H9 (cell line): ENCODE data around the gene HRC. TPM values are rescaled to one million over a fixed set of nuclear protein-coding genes. Genes with fewer than 3 reads are reported as not detected.

ENCODE experiments used
- DNase-seq: peaks from one replicate; pipeline ENCODE4 v3.0.0-alpha.2; 2017
- H2AFZ ChIP-seq: one replicate; pipeline ENCODE4 v1.6.1; 2013; ENCODE audit warnings: mild to moderate bottlenecking, low read length, control low read depth, moderate library complexity
- H2AK5ac ChIP-seq: 2 replicates; pipeline ENCODE4 v1.6.1; 2013; ENCODE audit warnings: low read length, control low read depth, mixed read lengths; ENCODE audit not compliant: insufficient read length
- H2BK120ac ChIP-seq: one replicate; pipeline ENCODE4 v1.6.1; 2013; ENCODE audit warnings: low read depth, mild to moderate bottlenecking, low read length, control low read depth, inconsistent platforms; ENCODE audit not compliant: poor library complexity, severe bottlenecking
- H2BK12ac ChIP-seq: 2 replicates; pipeline ENCODE4 v1.6.1; 2013; ENCODE audit warnings: low read length, control low read depth, mixed read lengths, low read depth; ENCODE audit not compliant: insufficient read length
- H2BK15ac ChIP-seq: 2 replicates; pipeline ENCODE4 v1.6.1; 2013; ENCODE audit warnings: low read depth, low read length, control low read depth
- H2BK20ac ChIP-seq: one replicate; pipeline ENCODE4 v1.6.1; 2013; ENCODE audit warnings: low read depth, mild to moderate bottlenecking, low read length, control low read depth, inconsistent platforms; ENCODE audit not compliant: poor library complexity, severe bottlenecking
- H2BK5ac ChIP-seq: 2 replicates; pipeline ENCODE4 v1.6.1; 2013; ENCODE audit warnings: low read length, control low read depth, mixed read lengths; ENCODE audit not compliant: insufficient read length
- H3K14ac ChIP-seq: 2 replicates; pipeline ENCODE4 v1.6.1; 2013; ENCODE audit warnings: low read length, control low read depth; ENCODE audit not compliant: insufficient read depth
- H3K18ac ChIP-seq: 2 replicates; pipeline ENCODE4 v1.6.1; 2013; ENCODE audit warnings: low read depth, mild to moderate bottlenecking, mixed read lengths, low read length, control low read depth; ENCODE audit not compliant: insufficient read length
- H3K23ac ChIP-seq: 2 replicates; pipeline ENCODE4 v1.6.1; 2013; ENCODE audit warnings: low read length, control low read depth, mixed read lengths, low read depth; ENCODE audit not compliant: insufficient read length
- H3K23me2 ChIP-seq: 2 replicates; pipeline ENCODE4 v1.6.1; 2013; ENCODE audit warnings: low read depth, mild to moderate bottlenecking, mixed read lengths, low read length, control low read depth; ENCODE audit not compliant: insufficient read length, poor library complexity, severe bottlenecking
- H3K27ac ChIP-seq: 2 replicates; pipeline ENCODE4 v1.5.1; 2013; ENCODE audit warnings: low read length, control low read depth, mixed read lengths, low read depth; ENCODE audit not compliant: insufficient read length
- H3K27me3 ChIP-seq: 2 replicates; pipeline ENCODE4 v1.6.1; 2013; ENCODE audit warnings: low read length, control low read depth, inconsistent platforms; ENCODE audit not compliant: insufficient read depth
- H3K4ac ChIP-seq: 2 replicates; pipeline ENCODE4 v1.6.1; 2013; ENCODE audit warnings: low read depth, mild to moderate bottlenecking, control low read depth, inconsistent platforms, low read length, moderate library complexity
- H3K4me1 ChIP-seq: 2 replicates; pipeline ENCODE4 v1.6.1; 2013; ENCODE audit warnings: low read length, control low read depth, inconsistent platforms; ENCODE audit not compliant: insufficient read depth
- H3K4me2 ChIP-seq: 2 replicates; pipeline ENCODE4 v1.6.1; 2013; ENCODE audit warnings: low read length, control low read depth, mixed read lengths; ENCODE audit not compliant: insufficient read length, insufficient read depth
- H3K56ac ChIP-seq: 2 replicates; pipeline ENCODE4 v1.6.1; 2013; ENCODE audit warnings: low read depth, mild to moderate bottlenecking, mixed read lengths, low read length, control low read depth; ENCODE audit not compliant: insufficient read length
- H3K79me1 ChIP-seq: 2 replicates; pipeline ENCODE4 v1.6.1; 2013; ENCODE audit warnings: low read depth, mild to moderate bottlenecking, moderate library complexity, low read length, control low read depth, inconsistent platforms; ENCODE audit not compliant: insufficient read depth, poor library complexity, severe bottlenecking
- H3K79me2 ChIP-seq: 2 replicates; pipeline ENCODE4 v1.6.1; 2013; ENCODE audit warnings: low read length, control low read depth, inconsistent platforms; ENCODE audit not compliant: insufficient read depth
- H3K9ac ChIP-seq: 2 replicates; pipeline ENCODE4 v1.6.1; 2013; ENCODE audit warnings: low read length, control low read depth, mixed read lengths; ENCODE audit not compliant: insufficient read length; ENCODE audit errors: extremely low read depth
- H3K9me3 ChIP-seq: one replicate; pipeline ENCODE4 v1.6.1; 2013; ENCODE audit warnings: low read depth, low read length, inconsistent platforms; ENCODE audit not compliant: control insufficient read depth
- H3T11ph ChIP-seq: one replicate; pipeline ENCODE4 v1.6.1; 2013; ENCODE audit warnings: mild to moderate bottlenecking, low read length, control low read depth, inconsistent platforms
- H4K20me1 ChIP-seq: one replicate; pipeline ENCODE4 v1.6.1; 2013; ENCODE audit not compliant: control insufficient read depth, insufficient read length, insufficient read depth
- H4K5ac ChIP-seq: 2 replicates; pipeline ENCODE4 v1.6.1; 2013; ENCODE audit warnings: low read depth, mild to moderate bottlenecking, mixed read lengths, low read length, control low read depth; ENCODE audit not compliant: insufficient read length
- H4K8ac ChIP-seq: replicated peaks from 2 replicates; pipeline ENCODE4 v1.6.1; 2013; ENCODE audit warnings: low read length, control low read depth, mixed read lengths, low read depth; ENCODE audit not compliant: insufficient read length
- H4K91ac ChIP-seq: 2 replicates; pipeline ENCODE4 v1.6.1; 2013; ENCODE audit warnings: low read depth, mild to moderate bottlenecking, moderate library complexity, mixed read lengths, low read length, control low read depth; ENCODE audit not compliant: insufficient read length
- H3K27ac Mint-ChIP-seq, 3 experiments: 2 replicates in 2 of 3; 3 replicates in 1 of 3; pipeline ENCODE4 v1.8.0; 2020 to 2021; ENCODE audit warnings: mixed read lengths in 3 of 3, mild to moderate bottlenecking in 1 of 3, moderate library complexity in 1 of 3
- H3K27me3 Mint-ChIP-seq: 2 replicates; pipeline ENCODE4 v1.8.0; 2021; ENCODE audit warnings: low read depth, mild to moderate bottlenecking, moderate library complexity, mixed read lengths
- H3K36me3 Mint-ChIP-seq, 3 experiments: 2 replicates in 2 of 3; 3 replicates in 1 of 3; pipeline ENCODE4 v1.8.0; 2020 to 2021; ENCODE audit warnings: low read depth in 3 of 3, mixed read lengths in 3 of 3; ENCODE audit not compliant: insufficient read depth in 1 of 3
- H3K4me1 Mint-ChIP-seq, 2 experiments: 2 replicates each; pipeline ENCODE4 v1.8.0; 2020; ENCODE audit warnings: mixed read lengths in 2 of 2
- H3K4me3 Mint-ChIP-seq, 2 experiments: 2 replicates in 1 of 2; 3 replicates in 1 of 2; pipeline ENCODE4 v1.8.0; 2020 to 2021; ENCODE audit warnings: mild to moderate bottlenecking in 2 of 2, mixed read lengths in 2 of 2, moderate library complexity in 1 of 2
- H3K9me3 Mint-ChIP-seq, 2 experiments: 2 replicates in 1 of 2; 3 replicates in 1 of 2; pipeline ENCODE4 v1.8.0; 2020; ENCODE audit warnings: mild to moderate bottlenecking in 2 of 2, mixed read lengths in 2 of 2, moderate library complexity in 1 of 2
- WGBS: extraction: QIAGEN DNeasy Blood & Tissue Kit; methylation state at CpG from one replicate; pipeline ENCODE4 v1.1.7; 2013; ENCODE audit warnings: missing lambda C conversion rate, low lambda C conversion rate, mixed read lengths; ENCODE audit not compliant: insufficient read length; ENCODE audit errors: extremely low coverage; 5-methylcytosine and 5-hydroxymethylcytosine counted together
- long read RNA-seq: library from polyadenylated mRNA; unstranded; transcript quantifications from one replicate; pipeline ENCODE4 v2.0.0, GENCODE V29; 2020
- total RNA-seq: library from RNA; stranded (reverse); gene quantifications from 2 replicates; pipeline ENCODE4 v1.2.1, GENCODE V29; 2021
- TF ChIP-seq, protein P1 (sequence below): fragments of 200-600 bp; sonication (generic); conservative IDR thresholded peaks from 3 replicates; pipeline ENCODE4 v1.8.0; 2021; ENCODE audit warnings: antibody characterized with exemption, mild to moderate bottlenecking

Gene HRC, protein sequence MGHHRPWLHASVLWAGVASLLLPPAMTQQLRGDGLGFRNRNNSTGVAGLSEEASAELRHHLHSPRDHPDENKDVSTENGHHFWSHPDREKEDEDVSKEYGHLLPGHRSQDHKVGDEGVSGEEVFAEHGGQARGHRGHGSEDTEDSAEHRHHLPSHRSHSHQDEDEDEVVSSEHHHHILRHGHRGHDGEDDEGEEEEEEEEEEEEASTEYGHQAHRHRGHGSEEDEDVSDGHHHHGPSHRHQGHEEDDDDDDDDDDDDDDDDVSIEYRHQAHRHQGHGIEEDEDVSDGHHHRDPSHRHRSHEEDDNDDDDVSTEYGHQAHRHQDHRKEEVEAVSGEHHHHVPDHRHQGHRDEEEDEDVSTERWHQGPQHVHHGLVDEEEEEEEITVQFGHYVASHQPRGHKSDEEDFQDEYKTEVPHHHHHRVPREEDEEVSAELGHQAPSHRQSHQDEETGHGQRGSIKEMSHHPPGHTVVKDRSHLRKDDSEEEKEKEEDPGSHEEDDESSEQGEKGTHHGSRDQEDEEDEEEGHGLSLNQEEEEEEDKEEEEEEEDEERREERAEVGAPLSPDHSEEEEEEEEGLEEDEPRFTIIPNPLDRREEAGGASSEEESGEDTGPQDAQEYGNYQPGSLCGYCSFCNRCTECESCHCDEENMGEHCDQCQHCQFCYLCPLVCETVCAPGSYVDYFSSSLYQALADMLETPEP
- 1.8 and 1.9 TPM in 2 replicates for total RNA-seq
- long read RNA-seq, partial matches to known transcripts, result 0 of 9 reads
- long read RNA-seq, other reads (novel, unspliced or antisense), result 7 of 9 reads

DNA sequence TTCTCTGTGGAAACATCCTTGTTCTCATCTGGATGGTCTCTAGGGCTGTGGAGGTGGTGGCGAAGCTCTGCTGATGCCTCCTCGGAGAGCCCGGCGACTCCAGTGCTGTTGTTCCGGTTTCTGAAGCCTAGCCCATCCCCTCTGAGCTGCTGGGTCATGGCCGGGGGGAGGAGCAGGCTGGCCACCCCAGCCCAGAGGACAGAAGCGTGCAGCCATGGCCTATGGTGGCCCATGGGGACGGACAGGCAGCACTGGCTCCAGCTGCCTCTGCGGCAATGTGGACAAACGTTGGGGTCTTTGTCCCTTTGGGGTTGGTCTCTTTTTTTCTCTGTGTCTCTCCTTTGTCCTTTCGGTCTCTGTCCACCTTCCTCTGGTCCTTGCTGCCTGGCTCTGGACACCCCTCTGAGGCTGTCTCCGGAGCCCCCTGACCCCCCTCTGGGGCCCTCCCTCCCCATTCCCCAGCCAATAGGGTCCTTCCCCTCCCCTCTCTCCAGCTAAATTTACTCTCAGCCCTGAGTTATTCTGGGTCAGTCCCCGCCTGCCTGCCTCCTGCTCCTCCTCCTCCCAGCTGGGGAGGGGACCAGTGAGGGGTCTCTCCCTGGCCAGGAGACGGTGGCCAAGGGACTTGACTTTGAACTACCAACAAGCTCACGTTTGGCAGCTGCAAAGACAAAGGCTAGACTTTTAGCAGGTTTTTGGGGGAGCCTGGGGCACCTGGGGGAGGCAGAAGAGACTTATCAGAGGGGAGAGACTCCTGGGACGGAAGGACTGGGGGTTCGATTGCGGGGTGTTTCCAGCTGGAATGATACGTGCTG is at the start of gene HRC:
TSS of gene HRC (minus strand) at position 392 of the 815 bp plus-strand sequence. CDS start at position 233, 159 bp downstream.
- H2AFZ ChIP-seq, result no peak within 1 kb of the TSS
- no peaks in the 10 kb centered on the region for H3K79me2 ChIP-seq
- no peak within 1 kb of the TSS for H3K56ac ChIP-seq
- peak; percentile 52 for DNase-seq
- H2BK20ac ChIP-seq, result no peak within 1 kb of the TSS
- H3K4ac ChIP-seq, result no peak within 1 kb of the TSS
- no peak within 1 kb of the TSS for H3K18ac ChIP-seq
- no peaks in the 10 kb centered on the region for H4K20me1 ChIP-seq
- no peak within 1 kb of the TSS for H3T11ph ChIP-seq
- H2AK5ac ChIP-seq, result no peak within 1 kb of the TSS
- no peak within 1 kb of the TSS for H4K91ac ChIP-seq
- H3K27me3 Mint-ChIP-seq, result peaks cover 54% of the 10 kb centered on the region
- no peak within 1 kb of the TSS for H3K14ac ChIP-seq
- no peak within 1 kb of the TSS for H2BK5ac ChIP-seq
- no peak within 1 kb of the TSS for H2BK15ac ChIP-seq
- H3K4me1 Mint-ChIP-seq, result peaks cover 20 to 50% of the 10 kb centered on the region in 2 experiments
- no peak within 1 kb of the TSS for H3K23ac ChIP-seq
- H3K27ac ChIP-seq, result no peak within 1 kb of the TSS
- no peak within 1 kb of the TSS for H2BK120ac ChIP-seq
- no peaks in the 10 kb centered on the region for H3K9me3 ChIP-seq
- no peak within 1 kb of the TSS for H4K5ac ChIP-seq
- H3K23me2 ChIP-seq, result peaks cover 19% of the 10 kb centered on the region
- peaks cover 0 to 10% (median 0%) of the 10 kb centered on the region in 3 experiments; a peak in 3 of 7 replicates for H3K36me3 Mint-ChIP-seq
- H3K4me2 ChIP-seq, result peak within 1 kb of the TSS; percentile 14
- peaks cover 7% of the 10 kb centered on the region; the same call in 1 of the 2 replicates for H3K4me1 ChIP-seq
- peaks cover 0 to 6% of the 10 kb centered on the region in 2 experiments; a peak in 3 of 5 replicates for H3K9me3 Mint-ChIP-seq
- H3K27ac Mint-ChIP-seq, result peak within 1 kb of the TSS in 2 of 3 experiments; percentile 52 to 56; a peak in 2 of 7 replicates
- peak within 1 kb of the TSS in 1 of 2 experiments; percentile 67; a peak in 3 of 5 replicates for H3K4me3 Mint-ChIP-seq
- WGBS, result no CpG with 5 or more reads among the region's 19 CpGs
- TF ChIP-seq, protein P1, sequence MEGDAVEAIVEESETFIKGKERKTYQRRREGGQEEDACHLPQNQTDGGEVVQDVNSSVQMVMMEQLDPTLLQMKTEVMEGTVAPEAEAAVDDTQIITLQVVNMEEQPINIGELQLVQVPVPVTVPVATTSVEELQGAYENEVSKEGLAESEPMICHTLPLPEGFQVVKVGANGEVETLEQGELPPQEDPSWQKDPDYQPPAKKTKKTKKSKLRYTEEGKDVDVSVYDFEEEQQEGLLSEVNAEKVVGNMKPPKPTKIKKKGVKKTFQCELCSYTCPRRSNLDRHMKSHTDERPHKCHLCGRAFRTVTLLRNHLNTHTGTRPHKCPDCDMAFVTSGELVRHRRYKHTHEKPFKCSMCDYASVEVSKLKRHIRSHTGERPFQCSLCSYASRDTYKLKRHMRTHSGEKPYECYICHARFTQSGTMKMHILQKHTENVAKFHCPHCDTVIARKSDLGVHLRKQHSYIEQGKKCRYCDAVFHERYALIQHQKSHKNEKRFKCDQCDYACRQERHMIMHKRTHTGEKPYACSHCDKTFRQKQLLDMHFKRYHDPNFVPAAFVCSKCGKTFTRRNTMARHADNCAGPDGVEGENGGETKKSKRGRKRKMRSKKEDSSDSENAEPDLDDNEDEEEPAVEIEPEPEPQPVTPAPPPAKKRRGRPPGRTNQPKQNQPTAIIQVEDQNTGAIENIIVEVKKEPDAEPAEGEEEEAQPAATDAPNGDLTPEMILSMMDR, result no peak
- H3K79me1 ChIP-seq, result no peaks in the 10 kb centered on the region
- H4K8ac ChIP-seq, result no peak within 1 kb of the TSS
- no peak within 1 kb of the TSS for H2BK12ac ChIP-seq
- H3K9ac ChIP-seq, result no peak within 1 kb of the TSS
- no peaks in the 10 kb centered on the region; the same call in 1 of the 2 replicates for H3K27me3 ChIP-seq
